Lower lobe of right lung (tissue), 2 donors: Measurements from ENCODE around the gene ETV6. TPM values are rescaled to one million over a fixed set of nuclear protein-coding genes. Genes with fewer than 3 reads are reported as not detected.

Experiments used
- ATAC-seq, 2 donors: fragments of 200-7000 bp; cut with Tn5 transposase; one replicate each; pipeline ENCODE4 v1.9.1; 2020 to 2022; ENCODE audit warnings: mild to moderate bottlenecking in 2 of 2, moderate library complexity in 2 of 2
- DNase-seq: peaks from one replicate; pipeline ENCODE4 v3.0.0-alpha.2; 2020
- H3K27ac ChIP-seq: fragments of 200-600 bp; one replicate; pipeline ENCODE4 v1.8.0; 2022
- H3K27me3 ChIP-seq: fragments of 200-600 bp; one replicate; pipeline ENCODE4 v1.8.0; 2022; ENCODE audit warnings: low read depth
- H3K36me3 ChIP-seq: fragments of 200-600 bp; one replicate; pipeline ENCODE4 v1.8.0; 2022; ENCODE audit warnings: mild to moderate bottlenecking
- H3K4me1 ChIP-seq: fragments of 200-600 bp; one replicate; pipeline ENCODE4 v1.8.0; 2022
- H3K4me3 ChIP-seq: fragments of 200-600 bp; one replicate; pipeline ENCODE4 v1.8.0; 2022; ENCODE audit warnings: mild to moderate bottlenecking
- H3K9me3 ChIP-seq: fragments of 200-600 bp; one replicate; pipeline ENCODE4 v1.8.0; 2022
- intact Hi-C: fragments of 100-400 bp; cut with DNase I; formaldehyde crosslinking; loops from one replicate; pipeline ENCODE4 v1.11.0; 2022
- total RNA-seq: library from RNA; stranded (reverse); fragmentation: NEBNext Ultra II Directional; extraction: Animal tissue kit (Norgen Biotek cat#: 25700); gene quantifications from one replicate; pipeline ENCODE4 v1.2.1, GENCODE V29; 2021
- TF ChIP-seq, protein P1 (sequence below): fragments of 200-600 bp; IDR thresholded peaks from one replicate; pipeline ENCODE4 v1.8.0; 2022; ENCODE audit warnings: antibody characterized with exemption, mild to moderate bottlenecking
- donor health status: DM: no; HTN: yes; CAD: no; lungs with severe emphysema.

ETV6 gene
- total RNA-seq, 1 donor from 2014 or later: 48.4 TPM

DNA sequence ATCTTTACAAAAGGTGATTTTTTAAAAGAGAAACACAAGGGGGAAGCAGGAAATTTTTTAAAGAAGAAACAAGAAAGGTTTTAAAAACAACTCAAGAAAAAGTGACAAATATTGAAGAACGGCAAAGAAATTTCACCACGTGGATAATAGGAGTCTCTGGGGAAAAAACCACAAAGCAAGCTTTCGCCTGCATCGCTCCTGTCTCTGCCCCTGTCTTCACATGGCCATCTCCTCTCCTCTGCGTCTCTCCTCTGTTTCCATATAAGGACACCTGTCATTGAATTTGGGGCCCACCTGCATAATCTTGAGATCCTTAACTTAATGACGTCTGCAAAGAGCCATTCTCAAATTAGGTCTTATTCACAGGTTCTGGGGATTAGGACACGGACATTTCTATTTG, 175.8 kb downstream of the ETV6 start:
- Histone ChIP-seq H3K27ac (no peak overlapping the region), H3K27me3 (no peaks in the 10 kb centered on the region), H3K4me3 (no peak overlapping the region), H3K36me3 (no peaks in the 10 kb centered on the region), H3K9me3 (no peaks in the 10 kb centered on the region), H3K4me1 (peaks cover 44% of the 10 kb centered on the region)
- TF ChIP-seq, protein P1, sequence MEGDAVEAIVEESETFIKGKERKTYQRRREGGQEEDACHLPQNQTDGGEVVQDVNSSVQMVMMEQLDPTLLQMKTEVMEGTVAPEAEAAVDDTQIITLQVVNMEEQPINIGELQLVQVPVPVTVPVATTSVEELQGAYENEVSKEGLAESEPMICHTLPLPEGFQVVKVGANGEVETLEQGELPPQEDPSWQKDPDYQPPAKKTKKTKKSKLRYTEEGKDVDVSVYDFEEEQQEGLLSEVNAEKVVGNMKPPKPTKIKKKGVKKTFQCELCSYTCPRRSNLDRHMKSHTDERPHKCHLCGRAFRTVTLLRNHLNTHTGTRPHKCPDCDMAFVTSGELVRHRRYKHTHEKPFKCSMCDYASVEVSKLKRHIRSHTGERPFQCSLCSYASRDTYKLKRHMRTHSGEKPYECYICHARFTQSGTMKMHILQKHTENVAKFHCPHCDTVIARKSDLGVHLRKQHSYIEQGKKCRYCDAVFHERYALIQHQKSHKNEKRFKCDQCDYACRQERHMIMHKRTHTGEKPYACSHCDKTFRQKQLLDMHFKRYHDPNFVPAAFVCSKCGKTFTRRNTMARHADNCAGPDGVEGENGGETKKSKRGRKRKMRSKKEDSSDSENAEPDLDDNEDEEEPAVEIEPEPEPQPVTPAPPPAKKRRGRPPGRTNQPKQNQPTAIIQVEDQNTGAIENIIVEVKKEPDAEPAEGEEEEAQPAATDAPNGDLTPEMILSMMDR: no peak
- no peak for ATAC-seq
- intact Hi-C loops: no loop called here
- DNase-seq: no peak

DNA sequence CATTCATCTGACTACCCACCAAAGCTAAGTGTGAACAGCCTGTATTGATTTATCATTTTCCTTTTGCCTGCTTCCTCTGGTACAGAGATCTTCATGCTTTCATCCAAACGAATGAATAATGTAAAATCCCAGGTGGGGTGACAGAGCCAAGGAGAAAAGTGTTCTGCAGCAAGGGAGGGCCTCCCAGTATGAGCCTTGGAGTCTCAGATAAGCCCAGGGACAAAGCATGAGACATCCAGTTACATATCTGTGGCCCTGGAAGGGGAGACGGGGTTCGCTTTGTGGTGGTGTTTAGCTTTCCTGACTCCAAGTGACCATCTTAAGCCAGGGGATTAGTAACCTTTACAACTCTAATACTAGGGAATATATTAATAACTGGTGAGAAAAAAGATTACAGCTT, 177.1 kb downstream of the ETV6 start:
- H3K36me3 ChIP-seq: no peaks in the 10 kb centered on the region
- DNase-seq (no peak), ATAC-seq (no peak)
- no peaks in the 10 kb centered on the region for H3K27me3 ChIP-seq
- H3K9me3 ChIP-seq: no peaks in the 10 kb centered on the region
- H3K4me3 ChIP-seq: no peak overlapping the region
- H3K4me1 ChIP-seq: peaks cover 51% of the 10 kb centered on the region
- intact Hi-C loops: no loop called here
- H3K27ac ChIP-seq: no peak overlapping the region
- TF ChIP-seq, protein P1: no peak

DNA sequence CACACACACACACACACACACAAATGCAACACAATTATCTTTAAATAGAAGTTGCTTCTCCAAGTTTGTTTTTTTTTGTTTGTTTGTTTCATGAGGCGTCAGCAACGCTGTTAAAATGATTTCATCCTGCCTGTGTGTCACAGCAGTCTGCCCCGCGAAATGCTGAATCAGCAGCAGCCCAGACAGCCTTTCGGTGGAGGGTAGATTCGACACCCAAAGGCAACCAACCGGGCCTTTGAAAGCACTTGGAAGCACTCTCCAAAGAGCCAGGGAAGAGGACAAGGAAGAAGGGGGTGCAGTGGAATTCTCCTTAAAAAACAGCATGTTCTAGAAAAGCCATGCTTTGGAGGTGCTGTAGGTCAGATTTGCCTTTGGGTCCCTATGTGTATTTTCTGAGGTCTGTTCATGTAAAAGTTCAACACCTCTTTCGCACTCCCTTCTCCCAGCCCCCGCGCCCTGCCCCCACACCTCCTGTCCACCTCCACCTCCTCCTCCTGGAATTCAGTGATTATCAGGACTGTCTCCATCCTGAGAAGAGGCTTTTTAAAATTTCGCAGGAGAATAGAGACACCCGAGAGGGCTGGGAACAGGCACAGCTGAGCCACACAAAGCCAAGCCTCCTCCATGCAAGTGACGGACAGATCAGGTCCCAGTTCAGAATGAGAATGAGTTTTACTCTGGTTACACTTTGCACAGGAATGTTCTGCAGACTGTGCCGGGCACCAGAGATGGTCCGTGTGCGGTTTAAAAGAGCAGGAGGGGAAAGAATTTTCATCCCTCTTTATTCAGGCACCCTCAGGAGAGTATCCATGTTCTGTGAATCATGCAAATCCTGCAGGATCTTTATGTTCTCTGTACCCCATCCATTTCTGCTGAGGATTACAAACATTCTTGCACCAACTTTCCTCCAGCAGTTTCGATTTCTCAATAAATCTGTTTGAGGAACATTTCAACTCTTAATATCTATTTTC, 177.9 kb downstream of the ETV6 start:
- H3K9me3 ChIP-seq: no peaks in the 10 kb centered on the region
- intact Hi-C loops: no loop called here
- H3K27ac ChIP-seq: peak overlapping the region; percentile 25
- TF ChIP-seq, protein P1: no peak
- no peak for DNase-seq
- H3K4me1 ChIP-seq: peaks cover 50% of the 10 kb centered on the region
- H3K36me3 ChIP-seq: no peaks in the 10 kb centered on the region
- peak in 1 of 2 donors; percentile 53 for ATAC-seq
- no peak overlapping the region for H3K4me3 ChIP-seq
- no peaks in the 10 kb centered on the region for H3K27me3 ChIP-seq

DNA sequence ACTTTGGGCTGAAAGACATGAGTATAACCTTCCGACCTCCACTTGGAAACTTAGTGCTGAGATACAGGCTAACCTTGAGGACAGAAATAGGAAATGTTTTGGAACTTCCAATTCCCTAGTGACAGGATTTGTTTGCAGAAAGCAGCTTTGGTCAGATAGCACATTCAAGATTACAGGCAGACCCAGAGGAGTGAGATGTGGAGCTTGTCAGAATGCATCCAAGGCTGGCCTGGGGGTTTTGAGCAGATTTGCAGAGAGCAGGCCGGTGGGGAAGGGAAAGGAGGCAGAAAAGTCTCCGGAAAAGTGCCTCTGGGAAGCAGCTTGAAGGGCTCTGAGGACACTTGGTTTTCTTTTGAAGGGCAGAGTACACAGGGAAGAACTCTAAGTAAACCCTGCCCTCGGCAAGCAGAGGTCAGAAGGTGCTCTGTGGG, 180.3 kb downstream of the ETV6 start:
- TF ChIP-seq, protein P1: no peak
- H3K27ac ChIP-seq: peak overlapping the region; percentile 4
- DNase-seq: no peak
- H3K4me3 ChIP-seq: no peak overlapping the region
- H3K36me3 ChIP-seq: no peaks in the 10 kb centered on the region
- H3K4me1 ChIP-seq: peaks cover 58% of the 10 kb centered on the region
- H3K9me3 ChIP-seq: no peaks in the 10 kb centered on the region
- no peak for ATAC-seq
- no peaks in the 10 kb centered on the region for H3K27me3 ChIP-seq
- intact Hi-C loops: no loop called here

DNA sequence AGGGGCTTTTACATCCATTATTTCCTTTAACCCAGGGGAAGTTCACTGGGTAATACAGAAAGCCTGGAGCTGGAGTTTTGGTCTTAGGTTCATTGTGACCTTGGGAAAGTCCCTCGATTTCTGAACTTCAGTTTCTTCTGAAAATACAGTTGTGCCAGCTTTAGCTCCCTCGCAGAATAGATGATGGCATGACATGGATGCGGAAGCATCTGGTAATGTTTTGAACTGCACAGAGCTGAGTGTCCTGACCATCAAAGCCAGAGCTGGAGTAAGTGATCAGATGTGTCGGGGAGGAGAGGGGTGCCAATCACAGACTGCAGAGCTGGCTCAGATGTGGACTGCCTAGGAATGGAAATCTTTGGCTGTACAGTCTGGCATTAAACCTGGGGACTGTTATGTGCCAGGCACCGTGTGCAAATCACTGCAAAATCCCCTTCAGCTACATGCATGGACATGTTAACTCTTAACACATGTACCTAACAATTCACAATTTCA, 180.9 kb downstream of the ETV6 start:
- ATAC-seq (no peak), DNase-seq (no peak)
- Histone ChIP-seq H3K27ac (peak overlapping the region; percentile 4), H3K4me1 (peaks cover 64% of the 10 kb centered on the region), H3K27me3 (no peaks in the 10 kb centered on the region), H3K4me3 (no peak overlapping the region), H3K9me3 (no peaks in the 10 kb centered on the region), H3K36me3 (no peaks in the 10 kb centered on the region)
- TF ChIP-seq, protein P1: no peak
- intact Hi-C loops: no loop called here
